IPS-NIHi7 (cell line): ENCODE results near the gene RPGRIP1L.

Experiments
- DNase-seq: peaks from one replicate; pipeline ENCODE4 v3.0.0; 2012; ENCODE audit warnings: mixed read lengths; ENCODE audit errors: extremely low spot score

RPGRIP1L gene

GRCh38 chr16:53600616-53601015 lies 103.0 kb downstream of the RPGRIP1L start:
- DNase-seq: no peak

- no peak for DNase-seq
Observed at GRCh38 chr16:53600126-53600525, 103.5 kb downstream of the RPGRIP1L start.

- no peak for DNase-seq
Observed at GRCh38 chr16:53599548-53599947, 104.1 kb downstream of the RPGRIP1L start.

GRCh38 chr16:53598511-53599275 lies 105.0 kb downstream of the RPGRIP1L start:
- no peak for DNase-seq

- no peak for DNase-seq
Observed at GRCh38 chr16:53597776-53598175, 105.9 kb downstream of the RPGRIP1L start.

GRCh38 chr16:53588081-53588648 lies 115.5 kb downstream of the RPGRIP1L start:
- DNase-seq: no peak

- no peak for DNase-seq
Observed at GRCh38 chr16:53583401-53583800, 120.3 kb downstream of the RPGRIP1L start.

GRCh38 chr16:53581784-53582183 lies 121.9 kb downstream of the RPGRIP1L start:
- no peak for DNase-seq

- no peak for DNase-seq
Observed at GRCh38 chr16:53580038-53580802, 123.4 kb downstream of the RPGRIP1L start.

- DNase-seq: no peak
Observed at GRCh38 chr16:53576904-53577303, 126.8 kb downstream of the RPGRIP1L start.

GRCh38 chr16:53576210-53576609 lies 127.4 kb downstream of the RPGRIP1L start:
- no peak for DNase-seq

GRCh38 chr16:53571763-53572162 lies 131.9 kb downstream of the RPGRIP1L start:
- no peak for DNase-seq

GRCh38 chr16:53566552-53567245 lies 137.0 kb downstream of the RPGRIP1L start:
- DNase-seq: no peak

GRCh38 chr16:53565296-53565863 lies 138.3 kb downstream of the RPGRIP1L start:
- no peak for DNase-seq

GRCh38 chr16:53563426-53563825 lies 140.2 kb downstream of the RPGRIP1L start:
- DNase-seq: no peak

- peak; percentile 27 for DNase-seq
Observed at GRCh38 chr16:53561101-53561888, 142.4 kb downstream of the RPGRIP1L start.

- no peak for DNase-seq
Observed at GRCh38 chr16:53559270-53559951, 144.2 kb downstream of the RPGRIP1L start.

GRCh38 chr16:53558710-53559109 lies 144.9 kb downstream of the RPGRIP1L start:
- no peak for DNase-seq

GRCh38 chr16:53556521-53556920 lies 147.1 kb downstream of the RPGRIP1L start:
- DNase-seq: no peak

GRCh38 chr16:53549970-53550690 lies 153.5 kb downstream of the RPGRIP1L start:
- peak; percentile 79 for DNase-seq
